Keratinocyte (primary cell): Measurements from ENCODE around the gene CAPN1. TPM values are rescaled to one million over a fixed set of nuclear protein-coding genes. Genes with fewer than 3 reads are reported as not detected.

ENCODE experiments used
- DNase-seq: peaks from one replicate; pipeline ENCODE4 v3.0.0-alpha.2; 2011; ENCODE audit warnings: low read depth, missing footprints, low spot score
- FAIRE-seq: peaks from 2 replicates; lab custom pipeline; 2011; peaks lifted over from hg19 to GRCh38; lab: Jason Lieb, UNC
- H2AFZ ChIP-seq: 2 replicates; pipeline ENCODE4 v1.6.0; 2012; ENCODE audit warnings: low read length, control low read depth, inconsistent platforms; ENCODE audit not compliant: control insufficient read depth
- H3K27ac ChIP-seq: 2 replicates; pipeline ENCODE4 v1.5.1; 2011; ENCODE audit warnings: low read length; ENCODE audit not compliant: control insufficient read depth, insufficient read depth
- H3K27me3 ChIP-seq: 3 replicates; pipeline ENCODE4 v1.6.0; 2011; ENCODE audit warnings: low read length; ENCODE audit not compliant: control insufficient read depth, insufficient read depth; ENCODE audit errors: extremely low read depth
- H3K36me3 ChIP-seq, 2 experiments: 2 replicates in 1 of 2; 3 replicates in 1 of 2; pipeline ENCODE4 v1.5.1; 2011; ENCODE audit warnings: low read length in 2 of 2, mild to moderate bottlenecking in 1 of 2; ENCODE audit not compliant: control insufficient read depth in 2 of 2, insufficient read depth in 2 of 2; ENCODE audit errors: extremely low read depth in 1 of 2
- H3K4me1 ChIP-seq: 3 replicates; pipeline ENCODE4 v1.5.1; 2011; ENCODE audit warnings: low read length; ENCODE audit not compliant: control insufficient read depth, insufficient read depth; ENCODE audit errors: extremely low read depth
- H3K4me2 ChIP-seq: 3 replicates; pipeline ENCODE4 v1.6.0; 2011; ENCODE audit warnings: low read depth, low read length; ENCODE audit not compliant: control insufficient read depth, insufficient read depth; ENCODE audit errors: extremely low read depth
- H3K4me3 ChIP-seq, 3 experiments: fragments of 200-600 bp in 1 of 3; sonication (generic) in 1 of 3; 2 replicates in 2 of 3; 3 replicates in 1 of 3; pipeline ENCODE4 v1.5.1; 2011 to 2016; ENCODE audit warnings: low read length in 3 of 3, mild to moderate bottlenecking in 3 of 3, control low read depth in 2 of 3, inconsistent platforms in 1 of 3, low read depth in 1 of 3, mixed read lengths in 1 of 3, mixed run types in 1 of 3, moderate library complexity in 1 of 3; ENCODE audit not compliant: control insufficient read depth in 2 of 3, insufficient read depth in 2 of 3; ENCODE audit errors: extremely low read depth in 1 of 3
- H3K79me2 ChIP-seq: 2 replicates; pipeline ENCODE4 v1.6.0; 2012; ENCODE audit warnings: low read length; ENCODE audit not compliant: control insufficient read depth, insufficient read depth
- H3K9ac ChIP-seq: 3 replicates; pipeline ENCODE4 v1.6.0; 2011; ENCODE audit warnings: low read length; ENCODE audit not compliant: control insufficient read depth, insufficient read depth; ENCODE audit errors: extremely low read depth
- H3K9me1 ChIP-seq: 3 replicates; pipeline ENCODE4 v1.6.0; 2011; ENCODE audit warnings: low read length; ENCODE audit not compliant: control insufficient read depth, insufficient read depth; ENCODE audit errors: extremely low read depth
- H3K9me3 ChIP-seq: 2 replicates; pipeline ENCODE4 v1.5.1; 2012; ENCODE audit warnings: low read depth, low read length; ENCODE audit not compliant: control insufficient read depth
- H4K20me1 ChIP-seq: 3 replicates; pipeline ENCODE4 v1.6.0; 2011; ENCODE audit warnings: low read length; ENCODE audit not compliant: control insufficient read depth, insufficient read depth; ENCODE audit errors: extremely low read depth
- CTCF ChIP-seq, 3 experiments: IDR thresholded peaks in 1 of 3; conservative IDR thresholded peaks in 1 of 3; optimal IDR thresholded peaks in 1 of 3; 2 replicates in 2 of 3; 3 replicates in 1 of 3; pipeline versions ENCODE3 to v1.5.1; 2011; ENCODE audit warnings: low read length in 3 of 3, mild to moderate bottlenecking in 3 of 3, moderate library complexity in 2 of 3, control low read depth in 1 of 3, inconsistent platforms in 1 of 3; ENCODE audit not compliant: insufficient read depth in 2 of 3; ENCODE audit errors: extremely low read depth in 1 of 3
- EZH2 ChIP-seq: IDR thresholded peaks from one replicate; pipeline ENCODE4 v1.6.1; 2012; ENCODE audit warnings: inconsistent platforms, mild to moderate bottlenecking, low read length, moderate library complexity
- dilution Hi-C: fragments of 300-500 bp; cut with MboI; formaldehyde crosslinking; loops from one replicate; pipeline ENCODE4 v1.7.0; 2020; ENCODE audit warnings: low sequenced_read_pairs; ENCODE audit not compliant: extremely low pct_ligation_motif_present
- polyA plus RNA-seq, 5 experiments: library from polyadenylated mRNA; depleted of rRNA in 3 of 5; stranded (reverse) in 3 of 5; stranded (forward) in 1 of 5; unstranded in 1 of 5; fragments of >200 nt; gene quantifications; 1 replicate in 1 of 5; 2 replicates in 3 of 5; 3 replicates in 1 of 5; pipeline versions ENCODE4 v1.2.1 to v1.2.3, GENCODE V29; 2011 to 2012; ENCODE audit warnings: missing spikeins in 2 of 5, low read depth in 1 of 5, low replicate concordance in 1 of 5

CAPN1 gene
- polyA plus RNA-seq, 1 donor (not counting 4 experiments of a cell fraction or from before 2014, with no cell fraction given), result 250 TPM

GRCh38 chr11:65132988-65133700 is 48.6 kb upstream of the CAPN1 start:
- Histone ChIP-seq H2AFZ (no peak overlapping the region), H4K20me1 (peaks cover 8% of the 10 kb centered on the region), H3K4me1 (peaks cover 20% of the 10 kb centered on the region), H3K9me3 (no peaks in the 10 kb centered on the region), H3K27me3 (no peaks in the 10 kb centered on the region), H3K4me2 (peak overlapping the region; percentile 99), H3K9me1 (no peaks in the 10 kb centered on the region), H3K27ac (peak overlapping the region; percentile 100), H3K79me2 (peaks cover 32% of the 10 kb centered on the region), H3K4me3 (peak overlapping the region; percentile 82 to 97 (median 90)), H3K36me3 (peaks cover 32 to 41% of the 10 kb centered on the region in 2 experiments), H3K9ac (peak overlapping the region; percentile 100)
- dilution Hi-C loops, result no loop called here
- peak; percentile 48 for DNase-seq
- TF ChIP-seq CTCF (optimal IDR thresholded peaks at IDR 0.05 in 1 of 3, IDR thresholded peaks at IDR 0.05 in 1 of 3, conservative IDR thresholded peaks at IDR 0.05 in 1 of 3; ENCODE audit: extremely low read depth in 1 of 3, insufficient read depth in 2 of 3, low read length in 3 of 3), result no peak
- no peak for TF ChIP-seq EZH2
- FAIRE-seq, result peak; percentile 58

GRCh38 chr11:65133724-65134123 is 48.0 kb upstream of the CAPN1 start:
- Histone ChIP-seq H3K9ac (peak overlapping the region; percentile 100), H3K36me3 (peaks cover 31 to 41% of the 10 kb centered on the region in 2 experiments), H3K4me1 (peaks cover 20% of the 10 kb centered on the region), H3K4me3 (peak overlapping the region; percentile 82 to 97 (median 90)), H3K9me3 (no peaks in the 10 kb centered on the region), H3K79me2 (peaks cover 32% of the 10 kb centered on the region), H4K20me1 (peaks cover 8% of the 10 kb centered on the region), H3K9me1 (no peaks in the 10 kb centered on the region), H3K27ac (peak overlapping the region; percentile 100), H3K27me3 (no peaks in the 10 kb centered on the region), H3K4me2 (peak overlapping the region; percentile 99), H2AFZ (no peak overlapping the region)
- DNase-seq, result no peak
- no peak for TF ChIP-seq CTCF (optimal IDR thresholded peaks at IDR 0.05 in 1 of 3, IDR thresholded peaks at IDR 0.05 in 1 of 3, conservative IDR thresholded peaks at IDR 0.05 in 1 of 3; ENCODE audit: extremely low read depth in 1 of 3, insufficient read depth in 2 of 3, low read length in 3 of 3)
- no peak for TF ChIP-seq EZH2
- no peak for FAIRE-seq
- dilution Hi-C loops, result no loop called here
